AG08395 (cell line): Measurements from ENCODE around the gene F11R.
"Not testable (repeated sequence)": the region's sequence is repeated elsewhere in the genome, so short reads cannot be mapped to it uniquely, and the experiment has no call there.

Experiments
- DNase-seq: peaks from one replicate; pipeline ENCODE4 v3.0.0; 2012; ENCODE audit warnings: mixed read lengths, low spot score

F11R gene

GRCh38 chr1:161012420-161012819 lies 8.5 kb downstream of the F11R start:
- DNase-seq: no peak

- no peak for DNase-seq
Observed at GRCh38 chr1:161009602-161010211, 11.2 kb downstream of the F11R start.

- no peak for DNase-seq
Observed at GRCh38 chr1:161008869-161009510, 12.0 kb downstream of the F11R start.

- DNase-seq: no peak
Observed at GRCh38 chr1:161007369-161007768, 13.6 kb downstream of the F11R start.

- DNase-seq: no peak
Observed at GRCh38 chr1:161006563-161006962, 14.4 kb downstream of the F11R start.

GRCh38 chr1:161001525-161001924 lies 19.4 kb downstream of the F11R start:
- DNase-seq: no peak

DNA sequence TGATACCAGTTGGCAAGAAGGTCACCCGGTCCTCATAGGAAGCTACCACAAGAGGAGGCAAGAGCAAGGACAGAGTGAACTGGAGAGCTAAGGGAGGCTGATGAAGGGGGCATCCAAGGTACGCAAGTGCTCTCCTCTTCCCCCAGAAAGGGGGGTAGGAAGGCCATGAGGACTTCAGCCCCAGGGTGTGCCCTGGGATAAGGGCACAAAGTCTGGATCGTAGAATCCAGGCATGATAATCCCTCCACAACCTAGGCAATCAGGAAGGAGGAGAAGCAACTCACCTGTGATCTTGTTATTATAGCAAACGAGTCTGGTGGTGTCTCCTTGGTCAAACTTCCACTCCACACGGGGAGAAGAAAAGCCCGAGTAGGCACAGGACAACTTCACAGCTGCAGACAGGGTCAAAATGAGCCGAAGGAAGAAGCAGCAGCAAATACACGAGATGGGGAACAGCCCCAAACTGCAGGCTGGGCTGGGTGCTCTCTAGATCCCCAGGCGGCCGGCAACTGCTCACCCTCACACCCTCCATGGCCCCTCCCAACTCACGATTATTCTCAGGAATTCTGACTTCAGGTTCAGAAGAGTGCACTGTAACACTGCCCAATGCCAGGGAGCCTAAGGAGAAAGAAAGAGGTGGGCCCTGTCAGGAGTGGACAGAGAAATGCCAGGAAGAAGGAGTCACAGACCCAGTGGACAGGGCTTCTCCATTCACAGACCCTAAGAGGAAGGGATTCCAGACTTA lies 20.0 kb downstream of the F11R start:
- DNase-seq: no peak

GRCh38 chr1:160999376-160999775 lies 21.6 kb downstream of the F11R start:
- DNase-seq: no peak

- peak; percentile 69 for DNase-seq
Observed at GRCh38 chr1:160997323-160998038, 23.5 kb downstream of the F11R start.

DNA sequence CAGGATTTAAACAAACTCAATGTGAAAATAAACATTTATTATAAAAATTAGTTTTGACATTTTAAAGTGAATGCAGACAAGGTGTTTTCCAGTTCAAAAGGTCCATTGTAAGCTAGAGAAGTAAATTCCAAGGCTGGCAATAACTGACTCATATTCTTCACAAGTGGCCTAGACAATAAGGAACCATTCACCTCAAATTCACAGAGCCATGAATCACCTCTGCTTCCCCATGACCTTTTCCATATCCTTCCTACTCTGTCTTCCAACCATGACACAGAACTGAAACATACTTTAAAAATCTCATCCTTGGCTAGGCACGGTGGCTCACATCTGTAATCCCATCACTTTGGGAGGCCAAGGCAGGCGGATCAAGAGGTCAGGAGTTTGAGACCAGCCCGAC lies 24.8 kb downstream of the F11R start:
- DNase-seq: no peak

DNA sequence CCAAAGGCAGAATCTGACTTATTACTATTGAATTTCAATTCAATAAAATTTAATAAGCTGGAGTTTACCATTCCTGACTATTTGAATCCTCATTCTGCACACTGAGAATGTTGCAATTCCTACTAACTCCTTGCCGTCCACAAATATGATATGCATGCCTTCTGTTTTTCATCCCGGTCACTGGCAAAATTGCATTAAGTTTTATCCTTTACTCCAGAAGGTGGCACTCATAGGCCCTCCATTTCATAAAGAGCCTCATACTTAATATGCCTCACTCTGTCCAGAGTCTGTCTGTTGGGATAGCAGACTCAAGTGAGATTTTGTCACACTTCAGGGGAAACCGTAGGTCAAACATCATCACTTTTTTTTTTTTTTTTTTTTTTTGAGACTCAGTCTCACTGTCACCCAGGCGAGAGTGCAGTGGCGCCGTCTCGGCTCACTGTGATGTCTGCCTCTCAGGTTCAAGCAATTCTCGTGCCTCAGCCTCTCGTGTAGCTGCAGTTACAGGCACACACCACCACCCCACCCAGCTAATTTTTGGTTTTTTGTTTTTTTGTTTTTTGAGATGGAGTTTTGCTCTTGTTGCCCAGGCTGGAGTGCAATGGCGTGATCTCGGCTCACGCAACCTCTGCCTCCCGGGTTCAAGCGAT lies 27.3 kb downstream of the F11R start:
- peak; percentile 69 for DNase-seq

DNA sequence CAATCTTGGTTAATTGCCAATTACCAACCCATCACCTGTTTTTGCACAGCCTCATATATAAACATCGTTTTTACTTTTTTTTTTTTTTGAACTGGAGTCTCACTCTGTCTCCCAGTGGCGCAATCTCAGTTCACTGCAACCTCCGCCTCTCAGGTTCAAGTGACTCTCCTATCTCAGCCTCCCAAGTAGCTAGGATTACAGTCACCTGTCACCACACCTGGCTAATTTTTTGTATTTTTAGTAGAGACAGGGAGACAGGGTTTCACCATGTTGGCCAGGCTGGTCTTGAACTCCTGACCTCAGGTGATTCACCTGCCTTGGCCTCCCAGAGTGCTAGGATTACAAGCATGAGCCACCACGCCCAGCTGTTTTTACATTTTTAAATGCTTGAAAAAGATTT lies 28.9 kb downstream of the F11R start:
- not testable (repeated sequence) for DNase-seq

DNA sequence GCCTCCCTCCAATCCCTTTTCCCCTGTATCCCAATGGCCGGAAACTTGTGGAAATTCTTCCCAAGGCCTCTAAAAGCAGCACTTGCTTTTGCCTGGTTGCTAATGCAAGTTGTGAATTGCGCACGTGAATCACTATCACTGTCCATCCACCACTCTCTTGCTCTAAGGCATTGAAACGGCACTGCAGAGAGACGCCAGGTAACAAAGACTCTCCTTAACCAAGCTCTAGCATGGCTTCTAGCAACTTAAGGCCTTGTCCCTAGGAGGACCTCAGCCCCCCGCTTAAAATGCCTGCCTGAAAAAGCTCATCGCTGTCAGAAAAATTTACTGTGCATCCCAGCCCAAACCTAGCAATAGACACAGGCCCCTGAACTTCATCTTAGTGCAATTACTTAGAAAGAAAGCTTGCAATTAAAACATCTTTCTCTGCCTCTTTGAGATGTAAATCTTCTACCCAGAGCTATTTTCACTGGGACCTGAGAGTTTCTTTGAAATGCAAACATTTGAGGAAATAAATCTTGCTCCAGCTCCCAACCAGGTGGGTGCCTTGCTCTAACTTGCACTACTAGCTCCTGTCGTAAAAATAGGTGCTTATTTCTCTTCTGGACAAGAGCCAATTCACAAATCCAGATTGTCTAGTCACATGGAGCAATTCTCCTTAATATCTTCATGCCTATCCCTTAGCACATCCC lies 33.4 kb downstream of the F11R start:
- DNase-seq: no peak

GRCh38 chr1:160985723-160986122 lies 35.2 kb downstream of the F11R start:
- no peak for DNase-seq

DNA sequence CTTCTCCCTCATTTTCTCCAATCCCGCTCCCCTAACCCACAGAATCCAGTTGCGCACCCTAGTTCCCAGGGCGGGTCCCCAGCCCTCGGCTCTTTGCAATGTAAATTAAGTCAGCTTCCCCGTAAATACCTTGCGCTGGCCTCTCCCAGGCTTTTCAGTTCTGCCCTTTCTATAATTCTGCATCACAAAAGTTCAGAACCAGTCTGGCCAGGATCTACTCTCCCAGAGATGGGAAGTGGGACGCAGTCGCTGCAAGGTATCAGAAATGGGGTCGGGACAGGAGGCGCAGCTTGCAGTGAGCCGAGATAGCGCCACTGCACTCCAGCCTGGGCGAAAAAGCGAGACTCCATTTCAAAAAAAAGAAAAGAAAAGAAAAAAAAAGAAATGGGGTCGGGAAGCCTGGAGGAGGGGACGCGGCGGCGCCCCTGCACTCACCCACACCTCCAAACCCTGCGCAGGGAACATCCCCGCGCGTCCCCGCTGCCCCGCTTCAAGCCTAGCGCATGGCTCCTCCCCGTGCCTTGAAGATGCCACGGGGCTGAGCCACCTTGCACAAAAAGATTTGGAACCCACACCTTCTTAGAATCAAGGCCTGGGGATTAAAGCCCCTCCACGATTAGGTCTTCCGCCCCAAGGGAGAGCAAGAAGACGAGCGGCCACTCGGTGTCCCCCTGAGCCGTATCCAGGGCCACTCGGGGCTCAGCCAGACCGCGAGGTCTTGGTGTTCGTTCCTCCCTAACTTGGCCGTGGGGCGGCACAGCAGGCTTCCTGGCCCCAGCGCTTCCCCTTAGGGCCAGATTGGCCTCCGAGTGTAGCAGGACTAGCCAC lies 39.2 kb downstream of the F11R start:
- no peak for DNase-seq

- DNase-seq: no peak
Observed at GRCh38 chr1:160979286-160979685, 41.7 kb downstream of the F11R start.

- DNase-seq: no peak
Observed at GRCh38 chr1:160978510-160978927, 42.4 kb downstream of the F11R start.

DNA sequence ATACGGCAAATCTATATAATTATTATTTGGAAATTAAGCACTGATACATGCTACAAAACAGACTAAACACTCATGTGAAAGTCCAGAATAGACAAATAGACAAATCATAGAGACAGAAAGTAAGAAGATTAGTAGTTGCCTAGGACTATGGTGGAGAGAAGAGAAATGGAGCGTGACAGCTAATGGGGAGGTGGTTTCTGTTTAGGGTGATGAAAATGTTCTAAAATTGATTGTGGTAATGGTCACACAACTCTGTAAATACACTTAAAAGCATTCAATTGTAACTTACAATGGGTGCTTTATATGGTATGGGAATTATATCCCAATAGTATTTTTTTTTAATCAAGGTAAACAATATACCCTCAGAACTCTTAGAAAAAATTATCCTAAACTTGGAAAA lies 45.9 kb downstream of the F11R start:
- DNase-seq: no peak

DNA sequence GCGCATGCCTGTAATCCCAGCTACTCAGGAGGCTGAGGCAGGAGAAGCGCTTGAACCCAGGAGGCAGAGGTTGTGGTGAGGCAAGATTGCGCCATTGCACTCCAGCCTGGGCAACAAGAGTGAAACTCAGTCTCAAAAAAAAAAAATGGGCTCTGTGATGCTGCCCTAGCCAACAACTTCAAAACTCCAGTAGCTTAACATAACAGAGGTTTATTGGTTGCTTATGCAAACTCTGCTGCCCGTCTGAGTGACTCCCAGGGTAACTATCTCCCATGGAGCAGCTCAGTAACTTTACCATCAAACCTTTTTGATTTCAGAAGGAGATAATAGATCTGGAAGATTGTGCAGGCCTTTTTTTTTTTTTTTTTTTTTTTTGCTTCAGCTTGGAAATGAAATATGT lies 47.5 kb downstream of the F11R start:
- DNase-seq: no peak

- DNase-seq: no peak
Observed at GRCh38 chr1:160972939-160973338, 48.0 kb downstream of the F11R start.

DNA sequence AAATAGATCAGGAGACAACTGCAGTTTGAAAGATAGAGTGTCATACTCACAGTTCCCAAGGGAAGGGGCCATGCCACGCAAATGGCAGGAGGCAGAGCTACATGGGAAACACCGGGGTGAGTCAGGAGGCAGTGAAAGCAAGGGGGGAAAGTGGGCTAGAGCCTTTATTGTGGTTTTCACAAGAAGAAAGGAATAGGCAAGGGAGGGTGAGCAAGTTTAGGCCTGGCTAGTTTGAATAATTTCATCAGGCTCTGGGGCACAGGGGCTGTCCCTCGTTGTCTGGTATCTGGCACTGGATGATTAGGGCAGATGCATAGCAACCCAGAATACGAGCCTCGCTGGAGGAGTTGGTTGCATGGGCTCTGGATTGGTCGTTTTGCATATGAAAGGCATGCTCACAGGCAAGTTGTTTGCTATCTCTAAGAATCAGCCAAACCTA lies 49.3 kb downstream of the F11R start:
- no peak for DNase-seq
